BLaER1 (cell line): ENCODE results near the gene TCN2.
"Not testable (repeated sequence)": the region's sequence is repeated elsewhere in the genome, so short reads cannot be mapped to it uniquely, and the experiment has no call there.

Experiments used
- H3K27ac ChIP-seq: shearing (Covaris generic); formaldehyde crosslinking; 2 replicates; pipeline ENCODE4 v1.8.1; 2022
- H3K27me3 ChIP-seq: shearing (Covaris generic); formaldehyde crosslinking; 2 replicates; pipeline ENCODE4 v1.8.1; 2022
- H3K36me3 ChIP-seq: shearing (Covaris generic); formaldehyde crosslinking; 2 replicates; pipeline ENCODE4 v1.8.1; 2022
- H3K4me1 ChIP-seq: shearing (Covaris generic); formaldehyde crosslinking; 2 replicates; pipeline ENCODE4 v1.8.1; 2022
- H3K4me2 ChIP-seq: shearing (Covaris generic); formaldehyde crosslinking; 2 replicates; pipeline ENCODE4 v1.8.1; 2022
- H3K4me3 ChIP-seq: shearing (Covaris generic); formaldehyde crosslinking; 2 replicates; pipeline ENCODE4 v1.8.1; 2022
- H3K9ac ChIP-seq: shearing (Covaris generic); formaldehyde crosslinking; 2 replicates; pipeline ENCODE4 v1.8.1; 2022
- H3K9me3 ChIP-seq: shearing (Covaris generic); formaldehyde crosslinking; 2 replicates; pipeline ENCODE4 v1.8.1; 2022
- H4K20me1 ChIP-seq: shearing (Covaris generic); formaldehyde crosslinking; 2 replicates; pipeline ENCODE4 v1.8.1; 2022
- Cebpa-rat ChIP-seq: shearing (Covaris generic); IDR thresholded peaks from 2 replicates; pipeline ENCODE4 v1.8.1; 2022

Gene TCN2

DNA sequence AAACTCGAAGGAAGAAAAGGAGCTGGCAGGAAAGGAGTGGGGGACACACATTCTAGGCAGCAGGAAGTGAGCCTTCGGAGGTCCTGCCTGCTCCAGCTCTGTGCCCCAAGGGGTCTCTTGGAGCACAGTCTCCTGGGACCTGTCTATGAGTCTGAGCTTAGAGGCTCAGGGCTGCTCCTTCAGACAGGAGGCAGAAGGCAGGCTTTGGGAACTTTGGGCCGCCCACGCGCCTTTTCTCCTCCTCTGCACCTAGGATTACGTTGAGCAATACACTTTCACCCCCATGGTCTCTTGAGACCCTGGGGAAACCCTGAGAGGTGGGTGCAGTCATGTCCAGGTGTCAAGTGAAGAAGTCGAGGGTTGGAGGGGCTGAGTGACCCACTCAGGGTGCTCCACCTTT, 965 bp downstream of the TCN2 start:
- no peaks in the 10 kb centered on the region for H4K20me1 ChIP-seq
- 0 out of 2 replicates have a peak overlapping the region, but pooled peaks have one; percentile 68 for H3K4me3 ChIP-seq
- H3K4me2 ChIP-seq: peak overlapping the region; percentile 95
- TF ChIP-seq Cebpa-rat: no peak
- H3K36me3 ChIP-seq: no peaks in the 10 kb centered on the region
- H3K4me1 ChIP-seq: peaks cover 59% of the 10 kb centered on the region
- 0 out of 2 replicates have a peak overlapping the region, but pooled peaks have one; percentile 76 for H3K9ac ChIP-seq
- H3K27ac ChIP-seq: peak overlapping the region; percentile 75; the same call in 1 of the 2 replicates
- H3K27me3 ChIP-seq: no peaks in the 10 kb centered on the region
- H3K9me3 ChIP-seq: no peaks in the 10 kb centered on the region

DNA sequence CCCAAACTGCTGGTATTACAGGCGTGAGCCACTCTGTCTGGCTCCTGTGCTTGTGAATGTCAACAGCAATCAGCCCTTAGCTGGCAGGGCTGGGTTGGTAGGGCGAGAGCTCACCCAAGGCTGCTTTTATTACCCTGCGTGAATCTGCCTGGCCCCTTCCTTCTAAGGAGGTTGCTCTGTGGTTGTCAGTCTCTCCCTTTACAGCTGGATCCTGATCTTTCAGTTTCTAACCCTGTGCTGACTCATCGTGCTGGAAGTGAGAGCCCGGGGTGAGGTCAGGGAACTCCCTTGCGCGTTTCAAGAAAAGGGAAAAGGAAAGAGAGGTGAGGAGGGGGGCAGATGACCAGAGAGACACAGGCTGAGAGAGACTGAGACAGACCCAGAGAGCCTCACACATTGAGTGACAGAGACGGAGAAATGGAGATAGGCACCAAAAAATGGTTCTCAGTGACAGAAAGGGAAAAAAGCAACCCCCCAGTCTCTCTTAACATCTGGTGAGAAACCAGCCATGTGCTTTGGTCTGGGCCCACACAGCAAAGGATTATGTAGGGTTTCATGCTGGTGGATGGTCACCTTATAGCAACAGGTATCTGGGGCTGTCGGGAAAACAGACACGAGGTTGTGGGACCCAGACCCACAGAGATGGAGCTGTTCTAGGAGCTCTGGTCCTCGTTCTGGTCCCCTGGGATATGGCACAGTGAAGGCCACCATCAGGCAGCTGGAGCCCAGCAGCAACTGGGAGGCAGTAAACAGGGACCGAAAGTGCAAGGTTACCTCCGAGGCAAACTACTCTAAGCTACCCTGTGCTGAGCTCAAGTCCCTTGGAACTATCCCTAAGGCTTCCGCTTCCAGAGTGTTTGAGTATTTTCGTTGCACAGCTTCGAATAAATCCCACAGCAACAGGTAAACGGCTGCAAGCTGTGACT, 2.5 kb downstream of the TCN2 start:
- H3K27me3 ChIP-seq: no peaks in the 10 kb centered on the region
- H3K27ac ChIP-seq: peak overlapping the region; percentile 49; the same call in 1 of the 2 replicates
- H4K20me1 ChIP-seq: no peaks in the 10 kb centered on the region
- H3K4me2 ChIP-seq: peak overlapping the region; percentile 95
- no peaks in the 10 kb centered on the region for H3K36me3 ChIP-seq
- TF ChIP-seq Cebpa-rat: no peak
- no peak overlapping the region for H3K4me3 ChIP-seq
- no peaks in the 10 kb centered on the region for H3K9me3 ChIP-seq
- H3K4me1 ChIP-seq: peaks cover 59% of the 10 kb centered on the region
- peak overlapping the region; percentile 34; the same call in 1 of the 2 replicates for H3K9ac ChIP-seq

DNA sequence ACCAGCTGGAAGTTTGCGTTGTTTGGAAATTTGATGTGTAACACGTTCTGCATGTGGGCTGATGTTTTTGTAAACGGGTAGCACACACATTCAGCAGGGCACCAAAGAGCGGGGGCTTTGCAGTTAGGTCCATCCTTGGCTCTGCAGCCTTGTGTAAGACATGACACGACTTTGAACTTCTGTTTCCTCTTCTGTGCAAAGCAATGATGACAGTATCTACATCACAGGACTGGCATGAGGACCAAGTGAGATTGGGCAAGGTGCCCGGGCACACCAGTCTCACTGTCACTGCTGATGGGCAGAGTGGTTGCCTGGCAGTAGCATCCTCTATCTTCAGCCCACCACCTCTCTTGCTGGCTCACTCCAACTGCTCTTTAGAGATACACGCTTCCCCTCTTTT, 3.3 kb downstream of the TCN2 start:
- H3K27me3 ChIP-seq: no peaks in the 10 kb centered on the region
- no peak for TF ChIP-seq Cebpa-rat
- no peaks in the 10 kb centered on the region for H4K20me1 ChIP-seq
- no peaks in the 10 kb centered on the region for H3K36me3 ChIP-seq
- H3K9me3 ChIP-seq: no peaks in the 10 kb centered on the region
- H3K27ac ChIP-seq: no peak overlapping the region
- H3K4me3 ChIP-seq: no peak overlapping the region
- no peak overlapping the region for H3K9ac ChIP-seq
- H3K4me2 ChIP-seq: peak overlapping the region; percentile 95
- peaks cover 52% of the 10 kb centered on the region for H3K4me1 ChIP-seq

- Histone ChIP-seq H3K36me3 (no peaks in the 10 kb centered on the region), H4K20me1 (no peaks in the 10 kb centered on the region), H3K4me2 (no peak overlapping the region), H3K4me3 (no peak overlapping the region), H3K27me3 (no peaks in the 10 kb centered on the region), H3K9me3 (no peaks in the 10 kb centered on the region), H3K9ac (no peak overlapping the region), H3K27ac (no peak overlapping the region), H3K4me1 (peaks cover 44% of the 10 kb centered on the region)
- TF ChIP-seq Cebpa-rat: no peak
These were observed 4.2 kb downstream of the TCN2 start for GRCh38 chr22:30611197-30611596.

DNA sequence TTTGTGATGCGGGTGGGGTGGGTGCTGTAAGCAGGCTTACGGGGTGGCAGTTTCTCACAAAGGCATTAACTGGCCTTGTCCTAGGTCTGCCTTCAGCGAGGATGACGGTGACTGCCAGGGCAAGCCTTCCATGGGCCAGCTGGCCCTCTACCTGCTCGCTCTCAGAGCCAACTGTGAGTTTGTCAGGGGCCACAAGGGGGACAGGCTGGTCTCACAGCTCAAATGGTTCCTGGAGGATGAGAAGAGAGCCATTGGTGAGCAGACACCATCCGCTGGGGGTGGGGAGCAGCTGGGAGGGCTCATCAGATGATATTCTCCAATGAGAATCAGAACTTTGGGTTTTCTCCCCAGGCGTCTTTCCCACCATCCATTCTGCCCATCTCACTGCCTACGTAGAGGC, 5.8 kb downstream of the TCN2 start:
- no peak for TF ChIP-seq Cebpa-rat
- Histone ChIP-seq H3K4me2 (no peak overlapping the region), H3K4me1 (peaks cover 29% of the 10 kb centered on the region), H3K27me3 (no peaks in the 10 kb centered on the region), H3K9me3 (no peaks in the 10 kb centered on the region), H3K36me3 (no peaks in the 10 kb centered on the region), H3K4me3 (no peak overlapping the region), H3K27ac (no peak overlapping the region), H4K20me1 (no peaks in the 10 kb centered on the region), H3K9ac (no peak overlapping the region)

GRCh38 chr22:30614268-30614667, 7.3 kb downstream of the TCN2 start:
- TF ChIP-seq Cebpa-rat: no peak
- no peak overlapping the region for H3K9ac ChIP-seq
- no peaks in the 10 kb centered on the region for H3K36me3 ChIP-seq
- H3K9me3 ChIP-seq: no peaks in the 10 kb centered on the region
- H3K4me3 ChIP-seq: no peak overlapping the region
- H4K20me1 ChIP-seq: no peaks in the 10 kb centered on the region
- H3K4me2 ChIP-seq: no peak overlapping the region
- H3K27me3 ChIP-seq: no peaks in the 10 kb centered on the region
- H3K27ac ChIP-seq: no peak overlapping the region
- peaks cover 14% of the 10 kb centered on the region for H3K4me1 ChIP-seq

DNA sequence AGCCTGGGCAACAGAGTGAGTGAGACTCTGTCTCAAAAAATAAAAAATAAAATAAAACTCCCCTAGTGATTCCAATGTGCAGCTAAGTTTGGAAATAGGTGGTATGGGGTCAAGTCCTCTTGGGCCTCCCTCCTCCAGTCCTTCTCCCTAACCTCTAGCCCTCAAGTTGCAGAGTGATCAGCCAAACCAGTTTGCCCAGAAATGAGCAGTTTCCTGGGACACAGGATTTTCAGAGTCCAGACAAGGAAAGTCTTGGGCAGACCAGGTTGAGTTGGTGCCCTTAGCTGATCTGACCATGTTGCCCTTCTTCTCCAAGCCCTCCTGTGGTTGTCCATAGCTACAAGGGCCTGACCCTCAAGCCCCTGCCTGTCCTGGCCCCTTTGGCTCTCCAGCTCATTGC, 7.9 kb downstream of the TCN2 start:
- no peak overlapping the region for H3K4me3 ChIP-seq
- H3K9me3 ChIP-seq: no peaks in the 10 kb centered on the region
- no peak overlapping the region for H3K27ac ChIP-seq
- no peaks in the 10 kb centered on the region for H4K20me1 ChIP-seq
- no peaks in the 10 kb centered on the region for H3K36me3 ChIP-seq
- H3K4me1 ChIP-seq: peaks cover 8% of the 10 kb centered on the region
- no peak overlapping the region for H3K4me2 ChIP-seq
- H3K27me3 ChIP-seq: no peaks in the 10 kb centered on the region
- H3K9ac ChIP-seq: no peak overlapping the region
- TF ChIP-seq Cebpa-rat: no peak

DNA sequence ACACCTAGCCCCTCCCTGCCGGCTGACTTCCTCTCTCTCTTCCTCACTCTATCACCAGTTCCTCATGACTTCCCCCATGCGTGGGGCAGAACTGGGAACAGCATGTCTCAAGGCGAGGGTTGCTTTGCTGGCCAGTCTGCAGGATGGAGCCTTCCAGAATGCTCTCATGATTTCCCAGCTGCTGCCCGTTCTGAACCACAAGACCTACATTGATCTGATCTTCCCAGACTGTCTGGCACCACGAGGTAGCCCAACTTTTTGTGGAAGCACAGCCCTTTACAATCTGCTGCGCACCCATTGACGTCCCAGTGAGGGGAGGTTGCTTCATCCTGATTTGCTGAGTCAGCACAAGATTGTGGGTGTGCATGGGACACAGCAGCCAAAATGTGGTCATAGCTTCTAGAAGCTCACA, 8.6 kb downstream of the TCN2 start:
- H3K9ac ChIP-seq: no peak overlapping the region
- H3K9me3 ChIP-seq: no peaks in the 10 kb centered on the region
- no peaks in the 10 kb centered on the region for H3K27me3 ChIP-seq
- no peaks in the 10 kb centered on the region for H4K20me1 ChIP-seq
- TF ChIP-seq Cebpa-rat: no peak
- H3K4me3 ChIP-seq: no peak overlapping the region
- no peaks in the 10 kb centered on the region for H3K36me3 ChIP-seq
- no peak overlapping the region for H3K27ac ChIP-seq
- peaks cover 1% of the 10 kb centered on the region for H3K4me1 ChIP-seq
- no peak overlapping the region for H3K4me2 ChIP-seq

DNA sequence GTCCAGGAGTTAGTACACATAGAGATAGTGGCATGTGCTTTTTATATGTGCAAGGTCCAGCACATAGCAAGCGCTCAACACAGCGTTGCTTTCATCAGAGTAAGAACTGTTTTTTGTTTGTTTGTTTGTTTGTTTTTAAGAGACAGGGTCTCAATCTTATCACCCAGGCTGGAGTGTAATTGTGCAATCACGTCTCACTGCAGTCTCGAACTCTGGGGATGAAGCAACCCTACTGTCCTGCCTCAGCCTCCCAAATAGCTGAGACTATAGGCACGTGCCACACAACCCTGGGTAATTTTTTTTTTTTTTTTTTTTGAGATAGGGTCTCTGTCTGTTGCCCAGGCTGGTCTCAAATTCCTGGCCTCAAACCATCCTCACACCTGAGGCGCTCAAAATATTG, 10.8 kb downstream of the TCN2 start:
- H3K9me3 ChIP-seq: no peaks in the 10 kb centered on the region
- H3K4me1 ChIP-seq: no peaks in the 10 kb centered on the region
- no peak overlapping the region for H3K9ac ChIP-seq
- H3K4me3 ChIP-seq: no peak overlapping the region
- no peaks in the 10 kb centered on the region for H4K20me1 ChIP-seq
- no peak overlapping the region for H3K27ac ChIP-seq
- no peak overlapping the region for H3K4me2 ChIP-seq
- H3K36me3 ChIP-seq: no peaks in the 10 kb centered on the region
- no peaks in the 10 kb centered on the region for H3K27me3 ChIP-seq
- TF ChIP-seq Cebpa-rat: no peak

DNA sequence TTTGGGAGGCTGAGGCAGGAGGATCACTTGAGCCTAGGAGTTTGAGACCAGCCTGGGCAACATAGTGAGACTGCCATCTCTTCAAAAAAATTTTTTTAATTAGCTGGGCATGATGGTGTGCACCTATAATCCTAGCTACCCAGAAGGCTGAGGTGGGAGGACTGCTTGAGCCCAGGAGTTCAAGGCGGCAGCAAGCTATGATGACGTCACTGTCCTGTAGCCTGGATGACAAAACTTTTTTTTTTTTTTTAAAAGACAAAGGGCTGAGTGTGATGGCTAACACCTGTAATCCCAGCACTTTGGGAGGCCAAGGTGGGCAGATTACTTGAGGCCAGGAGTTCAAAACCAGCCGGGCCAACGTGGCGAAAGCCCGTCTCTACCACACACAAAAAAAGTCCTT, 12.9 kb downstream of the TCN2 start:
- H3K9me3 ChIP-seq, H4K20me1 ChIP-seq, H3K4me3 ChIP-seq, H3K27me3 ChIP-seq, H3K9ac ChIP-seq, H3K36me3 ChIP-seq, H3K4me1 ChIP-seq, H3K4me2 ChIP-seq, H3K27ac ChIP-seq: not testable (repeated sequence)
